ENCODE results near the gene KDM4F. TPM values are rescaled to one million over a fixed set of nuclear protein-coding genes. Genes with fewer than 3 reads are reported as not detected.

KDM4F gene
- total and polyA plus RNA-seq, 2 of the 8 experiments (the other 6 are each of a cell fraction or from before 2014, with no cell fraction given) = not detected

DNA sequence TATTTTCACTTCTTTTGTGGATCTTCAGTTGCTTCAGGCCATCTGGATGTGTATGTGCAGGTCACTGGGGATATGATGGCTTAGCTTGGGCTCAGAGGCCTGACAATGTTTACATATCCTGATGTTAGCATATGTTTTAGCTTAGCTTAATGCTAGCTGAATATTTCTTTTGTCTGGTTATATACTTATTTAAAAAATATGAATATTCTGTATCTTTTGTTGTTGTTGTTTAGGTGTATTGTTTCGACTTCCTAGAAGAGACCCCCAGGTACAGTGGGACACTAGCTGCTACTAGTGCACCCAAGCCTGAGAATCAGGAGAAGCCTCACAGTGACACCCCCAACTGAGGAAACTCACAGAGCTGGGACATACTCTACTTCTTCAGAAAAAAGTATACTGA lies 24.3 kb upstream of the KDM4F start, which contains the start of gene KDM4E:
KDM4E (plus strand) TSS at position 301 of the 400 bp plus-strand sequence. CDS start 300 bp downstream, outside the sequence.
- H2AK5ac ChIP-seq (ENCODE audit: low read depth, low read length) = no peak within 1 kb of the TSS
- no peaks in the 10 kb centered on the region for H3K23me2 ChIP-seq (ENCODE audit: low read depth, low read length)
- no peak within 1 kb of the TSS for H3K9ac ChIP-seq (replicated peaks in 1 of 4; ENCODE audit: extremely low read depth in 1 of 4, low read depth in 3 of 4, low read length in 3 of 4)
- no peaks in the 10 kb centered on the region for H3K27me3 ChIP-seq (replicated peaks in 1 of 4; ENCODE audit: control insufficient read depth in 3 of 4, extremely low read depth in 1 of 4, insufficient read depth in 3 of 4, low read length in 3 of 4)
- H4K8ac ChIP-seq (ENCODE audit: extremely low read depth, insufficient read depth, low read length) = no peak within 1 kb of the TSS; the same call in 1 of the 2 replicates
- no peak within 1 kb of the TSS for H3K56ac ChIP-seq (replicated peaks; ENCODE audit: insufficient read length, low read depth, low read length)
- no peak within 1 kb of the TSS for H4K91ac ChIP-seq (replicated peaks; ENCODE audit: insufficient read length, low read length)
- no peak for DNase-seq (ENCODE audit: low read depth in 1 of 2, low spot score in 2 of 2)
- H3K27ac ChIP-seq (ENCODE audit: low read depth, low read length) = no peak within 1 kb of the TSS
- ChIA-PET CTCF (ENCODE audit: partially characterized antibody) (interaction anchor here (0.5 kb wide), 1 partner anchor 141 kb away, joined by 3 read pairs; no protein-coding TSS in a partner anchor), POLR2A (ENCODE audit: partially characterized antibody) (no interaction called here)
- no peaks in the 10 kb centered on the region for H3K79me1 ChIP-seq (ENCODE audit: low read depth, low read length)
- no peak within 1 kb of the TSS for H3K4me3 ChIP-seq (ENCODE audit: extremely low read depth in 1 of 4, insufficient read depth in 2 of 4, low read depth in 3 of 4, low read length in 4 of 4)
- 0 out of 4 replicates have a peak, but pooled peaks cover 0 to 3% of the 10 kb centered on the region in 2 experiments for H3K9me3 ChIP-seq (ENCODE audit: insufficient read depth in 2 of 2, low read depth in 1 of 2, low read length in 1 of 2)
- H3K4me2 ChIP-seq (ENCODE audit: insufficient read depth in 1 of 2, low read depth in 2 of 2, low read length in 2 of 2) = no peak within 1 kb of the TSS
- no peak within 1 kb of the TSS for H2BK5ac ChIP-seq (ENCODE audit: low read depth, low read length)
- WGBS, 2 experiments (ENCODE audit: extremely low coverage in 1 of 2, insufficient coverage in 1 of 2, insufficient read length in 1 of 2, insufficient replicate concordance in 2 of 2, low coverage in 1 of 2, low lambda C conversion rate in 2 of 2, missing lambda C conversion rate in 1 of 2) = 94% methylated on average over 1 of the region's 1 CpG; no CpG with 5 or more reads in 1 of the 2 experiments
- H4K20me1 ChIP-seq (replicated peaks in 1 of 2; ENCODE audit: control insufficient read depth in 1 of 2, insufficient read depth in 2 of 2, low read length in 2 of 2) = no peaks in the 10 kb centered on the region
- no peak within 1 kb of the TSS for H2BK20ac ChIP-seq (ENCODE audit: low read length)
- no peak within 1 kb of the TSS for H2BK15ac ChIP-seq (ENCODE audit: low read length)
- H3K4ac ChIP-seq (replicated peaks; ENCODE audit: insufficient read length, low read depth, low read length) = no peak within 1 kb of the TSS
- H3K23ac ChIP-seq (ENCODE audit: insufficient read length) = no peak within 1 kb of the TSS
- no peak within 1 kb of the TSS for H2AFZ ChIP-seq (ENCODE audit: low read length)
- no peak for FAIRE-seq
- H3K18ac ChIP-seq (ENCODE audit: extremely low read depth, low read length) = no peak within 1 kb of the TSS
- no peak within 1 kb of the TSS for H2BK120ac ChIP-seq (replicated peaks; ENCODE audit: low read depth, low read length)
- no peak within 1 kb of the TSS for H4K5ac ChIP-seq (ENCODE audit: insufficient read length, low read depth, low read length)
- no peak within 1 kb of the TSS for H3K14ac ChIP-seq (ENCODE audit: insufficient read length)
- H3K4me1 ChIP-seq (replicated peaks in 1 of 4; ENCODE audit: control insufficient read depth in 3 of 4, insufficient read depth in 4 of 4, low read length in 3 of 4) = no peaks in the 10 kb centered on the region
- H3K79me2 ChIP-seq (ENCODE audit: control insufficient read depth in 1 of 2, insufficient read depth in 2 of 2, low read length in 2 of 2) = no peaks in the 10 kb centered on the region
- H2BK12ac ChIP-seq (ENCODE audit: low read depth, low read length) = no peak within 1 kb of the TSS
- H3K36me3 ChIP-seq (ENCODE audit: control insufficient read depth in 2 of 4, insufficient read depth in 4 of 4, low read length in 3 of 4) = no peaks in the 10 kb centered on the region
- TF ChIP-seq SUZ12 (IDR thresholded peaks at IDR 0.05; ENCODE audit: low read length) = no peak
- no peak for TF ChIP-seq SAP30 (IDR thresholded peaks at IDR 0.05; ENCODE audit: insufficient read depth, insufficient replicate concordance, low read length)
- no peak for TF ChIP-seq EZH2 (IDR thresholded peaks at IDR 0.05; ENCODE audit: low read depth, low read length, severe bottlenecking)
- TF ChIP-seq RNF2 (IDR thresholded peaks at IDR 0.05; ENCODE audit: borderline replicate concordance, low read depth, low read length, missing control alignments, poor library complexity, severe bottlenecking) = no peak
- TF ChIP-seq SIN3A (conservative IDR thresholded peaks at IDR 0.05 in 1 of 2, IDR thresholded peaks at IDR 0.05 in 1 of 2; ENCODE audit: low read depth in 1 of 2, low read length in 2 of 2) = no peak
- TF ChIP-seq CREB1 (IDR thresholded peaks at IDR 0.05) = no peak
- TF ChIP-seq KDM4A (IDR thresholded peaks at IDR 0.05; ENCODE audit: low read depth, low read length, severe bottlenecking) = no peak
- no peak for TF ChIP-seq PHF8 (conservative IDR thresholded peaks at IDR 0.05; ENCODE audit: low read depth, low read length)
- no peak for TF ChIP-seq KDM5A (IDR thresholded peaks at IDR 0.05; ENCODE audit: low read length)
- no peak for TF ChIP-seq TAF7 (optimal IDR thresholded peaks at IDR 0.05; ENCODE audit: borderline replicate concordance, low read depth, low read length)
- no peak for TF ChIP-seq TAF1 (IDR thresholded peaks at IDR 0.05; ENCODE audit: low read depth, low read length)
- no peak for TF ChIP-seq SP1 (IDR thresholded peaks at IDR 0.05; ENCODE audit: low read depth, low read length)
- no peak for TF ChIP-seq RAD21 (IDR thresholded peaks at IDR 0.05 in 1 of 2, conservative IDR thresholded peaks at IDR 0.05 in 1 of 2; ENCODE audit: low read depth in 2 of 2, low read length in 2 of 2)
